GM18870 (cell line): ENCODE measurements around the gene RAI14.
"Not testable (repeated sequence)": the region's sequence is repeated elsewhere in the genome, so short reads cannot be mapped to it uniquely, and the experiment has no call there.

Source experiments
- ATAC-seq: cut with Tn5 transposase; IDR thresholded peaks from one replicate; pipeline ENCODE4 v1.9.1; 2021; ENCODE audit warnings: moderate library complexity; ENCODE audit not compliant: unreplicated experiment

Gene RAI14

GRCh38 chr5:34806532-34806931 is 150.4 kb downstream of the RAI14 start:
- no peak for ATAC-seq

- ATAC-seq: no peak
Measured at GRCh38 chr5:34811706-34812105, 155.6 kb downstream of the RAI14 start.

- ATAC-seq: no peak
Measured at GRCh38 chr5:34813509-34813908, 157.4 kb downstream of the RAI14 start.

- ATAC-seq: no peak
Measured at GRCh38 chr5:34817558-34818351, 161.6 kb downstream of the RAI14 start.

- no peak for ATAC-seq
Measured at GRCh38 chr5:34818717-34819116, 162.6 kb downstream of the RAI14 start.

DNA sequence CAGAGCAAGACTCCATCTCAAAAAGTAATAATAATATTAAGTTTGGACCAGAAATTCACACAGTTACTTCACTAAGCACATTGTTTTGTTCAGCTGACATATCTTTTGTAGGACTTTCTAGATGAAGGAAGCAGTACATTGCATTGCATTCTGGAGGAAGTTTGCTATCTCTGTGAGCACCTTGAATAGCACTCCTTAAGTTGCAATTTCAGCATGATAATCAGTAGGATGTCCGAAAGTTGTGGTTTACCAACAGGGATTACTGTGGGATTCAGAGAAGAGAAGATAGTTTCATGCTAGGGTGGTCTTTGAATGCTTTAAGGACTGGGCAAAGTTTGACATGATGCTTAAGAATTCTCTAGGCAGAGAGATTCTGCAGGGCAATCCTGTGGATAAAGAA is 164.5 kb downstream of the RAI14 start:
- ATAC-seq: no peak

DNA sequence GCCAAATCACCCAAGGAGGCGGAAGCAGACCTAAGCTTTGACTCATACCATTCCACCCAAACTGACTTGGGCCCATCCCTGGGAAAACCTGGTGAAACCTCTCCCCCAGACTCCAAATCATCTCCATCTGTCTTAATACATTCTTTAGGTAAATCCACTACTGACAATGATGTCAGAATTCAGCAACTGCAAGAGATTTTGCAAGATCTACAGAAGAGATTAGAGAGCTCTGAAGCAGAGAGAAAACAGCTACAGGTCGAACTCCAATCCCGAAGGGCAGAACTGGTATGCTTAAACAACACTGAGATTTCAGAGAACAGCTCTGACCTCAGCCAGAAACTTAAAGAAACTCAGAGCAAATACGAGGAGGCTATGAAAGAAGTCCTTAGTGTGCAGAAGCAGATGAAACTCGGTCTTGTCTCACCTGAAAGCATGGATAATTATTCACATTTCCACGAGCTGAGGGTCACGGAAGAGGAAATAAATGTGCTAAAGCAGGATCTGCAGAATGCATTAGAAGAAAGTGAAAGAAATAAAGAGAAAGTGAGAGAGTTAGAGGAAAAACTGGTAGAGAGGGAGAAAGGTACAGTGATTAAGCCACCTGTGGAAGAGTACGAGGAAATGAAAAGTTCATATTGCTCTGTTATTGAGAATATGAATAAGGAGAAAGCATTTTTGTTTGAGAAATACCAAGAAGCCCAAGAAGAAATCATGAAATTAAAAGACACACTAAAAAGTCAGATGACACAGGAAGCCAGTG is 167.0 kb downstream of the RAI14 start:
- ATAC-seq: no peak

DNA sequence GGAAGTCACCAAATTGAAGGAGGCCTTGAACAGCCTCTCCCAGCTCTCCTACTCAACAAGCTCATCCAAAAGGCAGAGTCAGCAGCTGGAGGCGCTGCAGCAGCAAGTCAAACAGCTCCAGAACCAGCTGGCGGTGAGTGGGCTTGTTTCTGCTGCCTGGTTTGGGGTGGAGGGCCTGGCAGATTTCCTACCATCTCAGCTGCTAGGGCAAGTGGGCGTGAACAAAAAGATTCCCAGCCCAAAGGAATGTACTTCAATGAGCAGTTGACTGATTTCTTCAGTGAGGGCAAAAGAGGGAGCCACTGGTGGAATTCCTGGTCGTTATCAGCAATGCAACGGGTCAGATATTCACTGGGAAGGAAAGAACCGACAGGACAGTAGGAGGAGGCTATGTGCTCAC is 170.2 kb downstream of the RAI14 start:
- no peak for ATAC-seq

DNA sequence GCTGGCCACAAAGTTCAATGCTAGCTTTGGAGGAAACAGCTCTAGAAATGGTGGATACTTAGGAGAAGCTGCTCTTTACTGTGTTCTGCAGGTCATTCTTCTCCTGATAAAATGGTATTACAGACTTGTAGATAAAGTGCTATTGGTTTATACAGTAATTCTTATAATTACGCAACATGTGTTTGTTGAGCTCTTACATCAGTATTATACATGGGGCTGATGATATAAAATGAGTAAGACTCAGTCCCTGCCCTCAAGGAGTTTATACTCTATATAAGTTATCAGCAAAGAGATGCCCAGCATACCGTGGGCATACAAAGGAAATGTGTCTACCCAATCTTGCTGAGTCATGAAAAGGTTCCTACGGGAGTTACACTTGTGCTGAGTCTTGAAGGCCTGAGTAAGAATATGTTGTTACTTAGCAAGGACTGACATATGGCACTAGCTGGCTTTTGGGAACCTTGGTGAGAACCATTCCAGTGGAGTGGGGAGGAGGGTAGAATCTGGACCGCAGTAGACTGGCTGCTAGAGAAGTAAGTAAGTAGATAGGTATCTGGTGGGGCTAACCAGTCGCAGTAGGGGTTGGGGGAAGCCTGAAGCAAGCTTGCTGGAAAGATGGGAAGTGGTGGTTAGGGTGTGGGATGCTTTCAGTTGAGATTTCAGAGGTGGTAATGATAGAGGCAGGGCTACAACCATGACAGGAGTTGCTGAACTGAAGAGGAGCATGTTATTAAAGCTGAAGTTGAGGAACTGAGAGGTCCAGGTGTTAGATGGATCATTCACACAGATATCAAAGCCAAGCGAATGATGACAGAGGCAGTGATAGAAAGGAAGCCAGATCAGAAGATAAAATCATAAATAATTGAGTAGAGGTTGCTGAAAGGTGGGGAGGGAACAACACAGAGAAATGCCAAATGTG is 171.7 kb downstream of the RAI14 start:
- ATAC-seq: no peak

- not testable (repeated sequence) for ATAC-seq
Measured at GRCh38 chr5:34830827-34831226, 174.7 kb downstream of the RAI14 start.

DNA sequence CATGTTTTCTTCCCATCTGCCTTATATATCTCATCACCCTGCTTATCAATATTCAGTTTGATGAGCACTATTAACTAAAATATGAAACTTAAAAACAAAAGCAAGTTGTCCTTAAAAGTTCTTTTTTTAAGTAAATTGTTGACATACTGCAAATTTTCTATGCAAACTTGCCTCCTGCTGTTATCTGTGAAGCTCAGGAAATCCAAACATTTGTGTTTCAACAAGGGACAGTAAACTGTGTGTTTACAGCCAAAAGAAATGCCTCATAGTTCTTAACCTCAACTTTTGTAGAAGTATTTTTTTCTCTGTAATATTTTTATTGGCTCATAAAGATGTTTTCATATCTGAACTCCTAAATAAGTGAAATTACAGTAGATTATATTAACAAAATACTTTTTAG is 175.2 kb downstream of the RAI14 start:
- ATAC-seq: no peak

- no peak for ATAC-seq
Measured at GRCh38 chr5:34832568-34832967, 176.4 kb downstream of the RAI14 start.

- no peak for ATAC-seq
Measured at GRCh38 chr5:34833090-34833489, 177.0 kb downstream of the RAI14 start.

- ATAC-seq: no peak
Measured at GRCh38 chr5:34833976-34834793, 178.1 kb downstream of the RAI14 start.

DNA sequence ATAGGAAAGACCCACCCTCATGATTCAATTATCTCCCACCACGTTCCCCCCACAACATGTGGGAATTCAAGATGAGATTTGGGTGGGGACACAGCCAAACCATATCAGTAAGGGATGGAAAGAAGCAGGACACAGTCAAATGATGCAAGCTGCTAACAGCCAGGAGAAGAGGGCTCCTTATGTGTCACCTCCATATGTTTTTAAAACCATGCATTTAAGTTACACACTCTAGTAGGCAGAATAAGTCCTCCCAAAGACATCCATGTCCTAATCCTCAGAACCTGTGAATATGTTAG is 178.6 kb downstream of the RAI14 start:
- no peak for ATAC-seq

DNA sequence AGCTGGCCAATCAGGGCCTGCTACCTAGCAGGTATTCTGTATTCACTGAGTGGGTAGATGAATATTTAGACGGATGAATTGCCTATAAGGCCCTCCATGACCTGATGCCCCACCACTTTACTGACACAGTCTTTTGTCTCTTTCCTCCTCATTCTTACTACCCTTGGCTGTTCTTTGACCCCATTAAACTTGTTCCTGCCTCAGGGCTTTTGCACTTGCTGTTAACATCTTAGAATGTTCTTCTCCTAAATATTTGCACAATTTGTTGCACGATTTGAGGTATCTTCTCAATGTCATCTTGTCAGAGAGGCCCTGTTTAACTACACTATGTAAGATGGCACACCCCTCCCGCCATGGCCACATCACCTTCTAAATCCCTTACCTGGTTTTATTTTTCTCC is 179.5 kb downstream of the RAI14 start:
- ATAC-seq: no peak

- peak; percentile 94 for ATAC-seq
Measured at GRCh38 chr5:34838785-34839714, 182.9 kb downstream of the RAI14 start, which contains the start of gene TTC23L. Gene TTC23L, plus strand, starts transcription at chr5:34839164. Its CDS starts 1,508 bp downstream, at chr5:34840672.

GRCh38 chr5:34841816-34842215 is 185.7 kb downstream of the RAI14 start:
- no peak for ATAC-seq

GRCh38 chr5:34842554-34842953 is 186.4 kb downstream of the RAI14 start:
- no peak for ATAC-seq
